NCI-H2081 (cell line): Measurements from ENCODE around the gene ZNF638.
"Not testable (repeated sequence)": the region's sequence is repeated elsewhere in the genome, so short reads cannot be mapped to it uniquely, and the experiment has no call there.

Experiments
- DNase-seq, 2 experiments: peaks; one replicate each; lab custom pipeline; 2025; lab: John Stamatoyannopoulos, UW

Gene ZNF638, protein sequence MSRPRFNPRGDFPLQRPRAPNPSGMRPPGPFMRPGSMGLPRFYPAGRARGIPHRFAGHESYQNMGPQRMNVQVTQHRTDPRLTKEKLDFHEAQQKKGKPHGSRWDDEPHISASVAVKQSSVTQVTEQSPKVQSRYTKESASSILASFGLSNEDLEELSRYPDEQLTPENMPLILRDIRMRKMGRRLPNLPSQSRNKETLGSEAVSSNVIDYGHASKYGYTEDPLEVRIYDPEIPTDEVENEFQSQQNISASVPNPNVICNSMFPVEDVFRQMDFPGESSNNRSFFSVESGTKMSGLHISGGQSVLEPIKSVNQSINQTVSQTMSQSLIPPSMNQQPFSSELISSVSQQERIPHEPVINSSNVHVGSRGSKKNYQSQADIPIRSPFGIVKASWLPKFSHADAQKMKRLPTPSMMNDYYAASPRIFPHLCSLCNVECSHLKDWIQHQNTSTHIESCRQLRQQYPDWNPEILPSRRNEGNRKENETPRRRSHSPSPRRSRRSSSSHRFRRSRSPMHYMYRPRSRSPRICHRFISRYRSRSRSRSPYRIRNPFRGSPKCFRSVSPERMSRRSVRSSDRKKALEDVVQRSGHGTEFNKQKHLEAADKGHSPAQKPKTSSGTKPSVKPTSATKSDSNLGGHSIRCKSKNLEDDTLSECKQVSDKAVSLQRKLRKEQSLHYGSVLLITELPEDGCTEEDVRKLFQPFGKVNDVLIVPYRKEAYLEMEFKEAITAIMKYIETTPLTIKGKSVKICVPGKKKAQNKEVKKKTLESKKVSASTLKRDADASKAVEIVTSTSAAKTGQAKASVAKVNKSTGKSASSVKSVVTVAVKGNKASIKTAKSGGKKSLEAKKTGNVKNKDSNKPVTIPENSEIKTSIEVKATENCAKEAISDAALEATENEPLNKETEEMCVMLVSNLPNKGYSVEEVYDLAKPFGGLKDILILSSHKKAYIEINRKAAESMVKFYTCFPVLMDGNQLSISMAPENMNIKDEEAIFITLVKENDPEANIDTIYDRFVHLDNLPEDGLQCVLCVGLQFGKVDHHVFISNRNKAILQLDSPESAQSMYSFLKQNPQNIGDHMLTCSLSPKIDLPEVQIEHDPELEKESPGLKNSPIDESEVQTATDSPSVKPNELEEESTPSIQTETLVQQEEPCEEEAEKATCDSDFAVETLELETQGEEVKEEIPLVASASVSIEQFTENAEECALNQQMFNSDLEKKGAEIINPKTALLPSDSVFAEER (N-terminal part only)

GRCh38 chr2:71331581-71332434 lies at the start of gene ZNF638:
Gene ZNF638 (plus strand): TSS chr2:71331782. CDS start chr2:71348955, 17,173 bp downstream.
- DNase-seq: peak; percentile 88

GRCh38 chr2:71281950-71282349 lies 49.6 kb upstream of the ZNF638 start:
- DNase-seq: no peak

GRCh38 chr2:71282493-71282892 lies 49.1 kb upstream of the ZNF638 start:
- no peak for DNase-seq

DNA sequence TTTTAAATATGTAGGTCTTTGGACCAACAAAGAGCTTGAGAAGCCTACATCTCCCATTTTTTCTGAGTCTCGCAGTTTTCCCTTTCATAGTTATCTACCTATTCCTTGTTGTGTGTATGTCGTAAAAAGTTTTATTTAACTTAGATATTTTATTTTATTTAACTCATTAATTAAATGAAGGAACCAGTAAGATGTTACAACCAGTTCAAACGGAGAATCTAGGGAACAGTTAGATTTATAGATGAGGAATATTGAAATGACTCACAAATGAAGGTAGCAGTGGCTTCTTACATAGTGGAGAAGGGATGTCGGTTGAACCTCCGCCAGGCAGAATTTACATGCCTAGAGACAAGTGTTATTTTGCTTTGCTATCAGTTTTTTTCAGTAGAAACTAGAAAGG lies 48.5 kb upstream of the ZNF638 start:
- DNase-seq: no peak

GRCh38 chr2:71285706-71286105 lies 45.9 kb upstream of the ZNF638 start:
- DNase-seq: no peak

DNA sequence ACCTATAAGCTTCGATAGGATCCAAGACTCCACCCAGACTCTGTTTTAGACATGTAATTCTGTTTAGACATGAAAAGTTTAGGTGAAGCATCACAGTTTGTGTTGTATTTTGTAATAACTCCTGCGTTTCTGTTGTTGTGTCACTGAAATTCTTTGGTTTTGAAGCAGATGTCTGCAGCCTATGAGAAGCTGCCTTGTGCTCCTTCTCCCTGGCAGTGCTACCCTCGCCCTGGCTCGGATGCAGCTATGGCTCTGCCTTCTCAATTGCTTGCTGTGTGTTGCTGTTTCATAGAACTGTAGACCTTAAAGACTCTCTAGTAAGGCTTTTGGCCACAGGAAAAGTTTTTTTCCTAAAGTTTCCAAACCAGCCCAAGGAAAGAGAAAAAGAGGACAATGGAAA lies 40.2 kb upstream of the ZNF638 start:
- DNase-seq: no peak

DNA sequence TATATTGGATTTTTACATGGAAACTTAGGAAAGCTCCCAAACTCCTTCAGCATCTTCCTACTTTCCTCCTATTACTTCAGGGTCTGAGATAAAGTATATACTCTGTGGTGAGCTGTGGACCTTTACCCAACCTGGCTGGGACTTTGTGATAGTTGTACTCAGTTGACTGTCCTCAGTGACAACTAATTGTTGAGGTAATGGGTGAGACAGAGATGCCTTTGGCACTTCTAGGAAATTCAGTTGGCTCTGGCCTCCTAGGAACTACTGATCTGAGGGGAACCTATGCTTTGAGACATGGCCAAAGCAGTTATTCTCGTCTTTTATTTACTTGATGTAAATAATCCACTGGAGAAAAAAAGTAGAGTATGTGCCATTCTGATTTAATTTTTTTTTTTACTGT lies 39.4 kb upstream of the ZNF638 start:
- DNase-seq: no peak

GRCh38 chr2:71298914-71299313 lies 32.7 kb upstream of the ZNF638 start:
- DNase-seq: no peak

- DNase-seq: peak; percentile 1 to 10
These were observed 32.1 kb upstream of the ZNF638 start for GRCh38 chr2:71299507-71299906.

GRCh38 chr2:71303849-71304248 lies 27.7 kb upstream of the ZNF638 start:
- no peak for DNase-seq

- DNase-seq: no peak
These were observed 24.8 kb upstream of the ZNF638 start for GRCh38 chr2:71306762-71307161.

DNA sequence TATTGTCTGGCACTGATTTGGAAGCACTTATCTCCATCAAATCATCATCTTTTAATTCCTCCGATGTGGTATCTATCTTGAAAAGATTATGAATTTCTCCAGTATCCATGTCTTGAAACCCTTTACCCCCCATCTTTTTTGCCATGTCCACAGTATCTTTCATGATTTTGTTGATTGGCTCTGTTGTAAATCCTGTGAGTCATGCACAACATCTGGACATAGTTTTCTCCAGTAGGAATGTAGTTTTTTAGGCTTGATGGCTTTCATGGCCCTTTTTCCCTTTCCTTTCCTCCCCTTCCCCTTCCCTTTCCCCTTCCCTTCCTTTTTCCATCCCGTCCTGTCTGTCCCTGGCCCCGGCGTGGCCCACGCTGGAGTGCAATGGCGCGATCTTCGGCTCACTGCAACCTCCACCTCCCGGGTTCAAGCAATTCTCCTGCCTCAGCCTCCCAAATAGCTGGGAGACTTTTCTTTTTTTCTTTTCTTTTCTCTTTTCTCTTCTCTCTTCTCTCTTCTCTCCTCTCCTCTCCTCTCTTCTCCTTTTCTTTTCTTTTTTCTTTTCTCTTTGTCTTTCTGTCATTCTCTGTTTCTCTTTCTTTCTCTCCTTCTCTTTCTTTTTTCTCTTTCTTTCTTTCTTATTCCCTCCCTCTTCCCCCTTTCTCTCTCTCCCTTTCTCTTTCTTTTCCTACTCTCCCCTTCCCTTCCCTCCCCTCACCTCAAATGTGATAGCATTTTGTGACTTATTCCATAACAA lies 18.4 kb upstream of the ZNF638 start:
- DNase-seq: no peak

DNA sequence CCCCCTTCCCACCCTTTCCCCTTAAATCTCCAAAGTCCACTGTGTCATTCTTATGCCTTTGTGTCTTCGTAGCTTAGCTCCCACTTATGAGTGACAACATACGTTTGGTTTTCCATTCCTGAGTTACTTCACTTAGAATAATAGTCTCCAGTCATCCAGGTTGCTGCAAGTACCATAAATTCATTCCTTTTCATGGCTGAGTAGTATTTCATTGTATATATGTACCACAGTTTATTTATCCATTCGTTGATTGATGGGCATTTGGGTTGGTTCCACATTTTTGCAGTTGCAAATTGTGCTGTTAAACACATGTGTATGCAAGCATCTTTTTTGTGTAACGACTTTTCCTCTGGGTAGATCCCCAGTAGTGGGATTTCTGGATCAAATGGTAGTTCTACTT lies 14.5 kb upstream of the ZNF638 start:
- no peak for DNase-seq

DNA sequence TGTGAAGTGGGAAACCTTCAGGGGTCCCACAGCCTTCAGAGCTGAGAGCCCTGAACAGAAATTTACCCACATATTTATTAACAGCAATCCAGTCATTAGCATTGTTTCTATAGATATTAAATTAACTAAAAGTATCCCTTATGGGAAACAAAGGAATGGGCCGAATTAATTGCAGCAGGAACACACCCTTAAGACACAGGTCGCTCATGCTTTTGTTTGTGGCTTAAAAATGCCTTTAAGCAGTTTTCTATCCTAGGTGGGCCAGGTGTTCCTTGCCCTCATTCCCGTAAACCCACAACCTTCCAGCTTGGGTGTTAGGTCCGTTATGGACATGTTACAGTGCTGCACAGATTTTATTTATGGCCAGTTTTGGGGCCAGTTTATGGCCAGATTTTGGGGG lies 13.7 kb upstream of the ZNF638 start:
- not testable (repeated sequence) for DNase-seq

DNA sequence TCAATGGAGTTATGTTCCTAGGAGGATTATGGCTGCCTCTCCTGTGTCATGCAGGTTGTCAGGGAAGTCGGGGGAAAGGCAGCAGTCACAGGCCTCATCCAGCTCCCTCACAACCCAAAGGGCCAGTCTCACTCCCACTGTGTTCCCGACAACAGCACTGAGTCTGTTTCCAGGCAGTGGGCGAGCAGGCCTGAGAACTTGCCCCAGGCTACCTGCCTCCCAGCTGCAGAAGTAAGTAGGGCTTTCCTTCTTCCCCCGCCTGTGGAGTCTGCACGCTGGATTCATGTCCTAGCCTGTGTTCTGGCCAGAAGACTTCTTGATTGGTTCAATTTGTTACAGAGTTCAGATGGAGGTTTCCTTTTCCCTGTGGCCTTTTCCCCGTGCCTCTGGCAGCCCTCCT lies 8.2 kb upstream of the ZNF638 start:
- DNase-seq: no peak

GRCh38 chr2:71326968-71327367 lies 4.6 kb upstream of the ZNF638 start:
- no peak for DNase-seq

DNA sequence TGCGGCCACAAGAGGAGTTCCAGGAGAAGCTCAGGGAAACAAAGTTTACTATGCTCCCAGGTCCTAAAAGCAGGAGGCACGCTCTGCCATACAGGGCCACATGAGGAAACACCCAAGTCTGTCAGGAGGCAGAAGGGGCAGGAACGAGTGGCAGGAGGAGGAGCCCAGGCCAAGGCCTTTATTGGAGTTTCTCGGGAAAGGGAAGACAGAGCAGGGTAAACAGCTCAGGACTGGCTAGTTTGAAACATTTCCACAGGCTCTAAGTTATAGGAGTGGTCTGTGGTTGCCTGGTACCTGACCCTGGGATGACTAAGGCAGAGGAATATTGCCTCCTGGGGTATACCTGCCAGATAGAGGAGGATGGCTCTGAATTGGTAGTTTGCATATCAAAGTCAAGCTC lies 3.7 kb upstream of the ZNF638 start:
- DNase-seq: no peak

GRCh38 chr2:71330155-71330554 lies 1.4 kb upstream of the ZNF638 start:
- no peak for DNase-seq

- DNase-seq: no peak
These were observed 824 bp upstream of the ZNF638 start for GRCh38 chr2:71330585-71331330.

- DNase-seq: not testable (repeated sequence)
These were observed 326 bp upstream of the ZNF638 start for GRCh38 chr2:71331331-71331580.
